Mesothelial cell of epicardium (in vitro differentiated cells): ENCODE results near the gene SETBP1. TPM values are rescaled to one million over a fixed set of nuclear protein-coding genes. Genes with fewer than 3 reads are reported as not detected.

Experiments
- DNase-seq, 2 experiments: peaks; one replicate each; pipeline ENCODE4 v3.0.0; 2021; ENCODE audit warnings: low spot score in 2 of 2; ENCODE audit not compliant: unreplicated experiment in 2 of 2
- H3K27ac Mint-ChIP-seq: 2 replicates; pipeline ENCODE4 v1.8.0; 2021; ENCODE audit warnings: mixed read lengths
- H3K27me3 Mint-ChIP-seq: 2 replicates; pipeline ENCODE4 v1.8.0; 2021; ENCODE audit warnings: low read depth, mixed read lengths
- H3K36me3 Mint-ChIP-seq: 2 replicates; pipeline ENCODE4 v1.8.0; 2021; ENCODE audit warnings: mixed read lengths
- H3K4me1 Mint-ChIP-seq: 2 replicates; pipeline ENCODE4 v1.8.0; 2021; ENCODE audit warnings: mixed read lengths
- H3K4me3 Mint-ChIP-seq: 2 replicates; pipeline ENCODE4 v1.8.0; 2021; ENCODE audit warnings: mild to moderate bottlenecking, moderate library complexity, mixed read lengths
- H3K9me3 Mint-ChIP-seq: 2 replicates; pipeline ENCODE4 v1.8.0; 2021; ENCODE audit warnings: mixed read lengths
- CTCF ChIP-seq: fragments of 200-600 bp; sonication (generic); IDR thresholded peaks from one replicate; pipeline ENCODE4 v1.5.0; 2021; ENCODE audit warnings: antibody characterized with exemption; ENCODE audit not compliant: unreplicated experiment
- total RNA-seq: library from RNA; stranded (reverse); gene quantifications from 3 replicates; pipeline ENCODE4 v1.2.1, GENCODE V29; 2021

The SETBP1 gene
- total RNA-seq, 1 donor from 2014 or later: 47.7 TPM

GRCh38 chr18:44988821-44989587, 308.3 kb downstream of the SETBP1 start:
- no peak overlapping the region for H3K4me3 Mint-ChIP-seq
- H3K9me3 Mint-ChIP-seq: peaks cover 25% of the 10 kb centered on the region
- no peaks in the 10 kb centered on the region for H3K27me3 Mint-ChIP-seq
- no peak for TF ChIP-seq CTCF
- H3K27ac Mint-ChIP-seq: no peak overlapping the region
- no peak for DNase-seq
- H3K36me3 Mint-ChIP-seq: peaks cover 13% of the 10 kb centered on the region
- H3K4me1 Mint-ChIP-seq: peaks cover 14% of the 10 kb centered on the region

GRCh38 chr18:44996261-44996660, 315.6 kb downstream of the SETBP1 start:
- no peaks in the 10 kb centered on the region for H3K27me3 Mint-ChIP-seq
- H3K4me3 Mint-ChIP-seq: no peak overlapping the region
- H3K4me1 Mint-ChIP-seq: no peaks in the 10 kb centered on the region
- no peak for DNase-seq
- TF ChIP-seq CTCF: no peak
- peaks cover 13% of the 10 kb centered on the region for H3K36me3 Mint-ChIP-seq
- peaks cover 15% of the 10 kb centered on the region for H3K9me3 Mint-ChIP-seq
- no peak overlapping the region for H3K27ac Mint-ChIP-seq

- DNase-seq: no peak
- no peaks in the 10 kb centered on the region for H3K27me3 Mint-ChIP-seq
- no peak for TF ChIP-seq CTCF
- H3K4me3 Mint-ChIP-seq: no peak overlapping the region
- no peak overlapping the region for H3K27ac Mint-ChIP-seq
- H3K36me3 Mint-ChIP-seq: peaks cover 13% of the 10 kb centered on the region
- no peaks in the 10 kb centered on the region for H3K4me1 Mint-ChIP-seq
- H3K9me3 Mint-ChIP-seq: peaks cover 13% of the 10 kb centered on the region
Measured at GRCh38 chr18:44997174-44997573, 316.5 kb downstream of the SETBP1 start.

- DNase-seq: no peak
- Mint-ChIP-seq H3K27ac (no peak overlapping the region), H3K27me3 (no peaks in the 10 kb centered on the region), H3K9me3 (peaks cover 11% of the 10 kb centered on the region), H3K36me3 (peaks cover 13% of the 10 kb centered on the region), H3K4me3 (no peak overlapping the region), H3K4me1 (no peaks in the 10 kb centered on the region)
- TF ChIP-seq CTCF: no peak
Measured at GRCh38 chr18:44998360-44998759, 317.7 kb downstream of the SETBP1 start.

- peaks cover 6% of the 10 kb centered on the region for H3K9me3 Mint-ChIP-seq
- H3K4me3 Mint-ChIP-seq: no peak overlapping the region
- no peak for TF ChIP-seq CTCF
- no peaks in the 10 kb centered on the region for H3K27me3 Mint-ChIP-seq
- DNase-seq: no peak
- H3K27ac Mint-ChIP-seq: no peak overlapping the region
- peaks cover 9% of the 10 kb centered on the region for H3K36me3 Mint-ChIP-seq
- no peaks in the 10 kb centered on the region for H3K4me1 Mint-ChIP-seq
Measured at GRCh38 chr18:45004546-45005080, 323.9 kb downstream of the SETBP1 start.
